Lung (tissue), 12 donors: Measurements from ENCODE around the gene GRM8. TPM values are rescaled to one million over a fixed set of nuclear protein-coding genes. Genes with fewer than 3 reads are reported as not detected.

Source experiments
- ATAC-seq: fragments of 200-7000 bp; cut with Tn5 transposase; one replicate; pipeline ENCODE4 v1.9.1; 2020; ENCODE audit warnings: moderate number of reproducible peaks; ENCODE audit not compliant: insufficient read depth, low FRiP score
- DNase-seq, 3 donors: peaks; one replicate each; pipeline ENCODE4 v3.0.0-alpha.2; 2013 to 2017
- H3K27ac ChIP-seq, 2 donors: one replicate each; pipeline ENCODE4 v1.5.1; 2013; ENCODE audit warnings: mild to moderate bottlenecking in 2 of 2, moderate library complexity in 2 of 2, control low read depth in 1 of 2, inconsistent platforms in 1 of 2, low read depth in 1 of 2, low read length in 1 of 2
- H3K27me3 ChIP-seq, 3 donors: one replicate each; pipeline ENCODE4 v1.5.1; 2013; ENCODE audit warnings: low read length in 2 of 3; ENCODE audit not compliant: control insufficient read depth in 3 of 3, insufficient read depth in 3 of 3
- H3K36me3 ChIP-seq, 4 donors: one replicate each; pipeline ENCODE4 v1.5.1; 2013; ENCODE audit warnings: low read length in 4 of 4, mild to moderate bottlenecking in 1 of 4, moderate library complexity in 1 of 4; ENCODE audit not compliant: control insufficient read depth in 4 of 4, insufficient read depth in 4 of 4
- H3K4me1 ChIP-seq, 5 donors: one replicate each; pipeline ENCODE4 v1.5.1; 2013; ENCODE audit warnings: low read length in 5 of 5, mild to moderate bottlenecking in 2 of 5, moderate library complexity in 1 of 5; ENCODE audit not compliant: control insufficient read depth in 5 of 5, insufficient read depth in 5 of 5
- H3K4me3 ChIP-seq: one replicate; pipeline ENCODE4 v1.5.1; 2013; ENCODE audit warnings: mild to moderate bottlenecking, control low read depth, moderate library complexity
- H3K9ac ChIP-seq, 2 donors: one replicate each; pipeline ENCODE4 v1.5.1; 2013; ENCODE audit warnings: low read length in 2 of 2, control low read depth in 1 of 2; ENCODE audit not compliant: insufficient read depth in 1 of 2
- H3K9me3 ChIP-seq, 4 donors: one replicate each; pipeline ENCODE4 v1.5.1; 2013; ENCODE audit warnings: low read length in 3 of 4, mild to moderate bottlenecking in 1 of 4, moderate library complexity in 1 of 4; ENCODE audit not compliant: control insufficient read depth in 4 of 4, insufficient read depth in 3 of 4
- CTCF ChIP-seq: IDR thresholded peaks from 2 replicates; pipeline ENCODE4 v1.5.1; 2012; ENCODE audit warnings: mild to moderate bottlenecking; ENCODE audit errors: control extremely low read depth, extremely low read depth
- WGBS, 2 donors: extraction: QIAGEN DNeasy Blood & Tissue Kit; methylation state at CpG; one replicate each; pipeline ENCODE4 v1.1.7; 2013; 5-methylcytosine and 5-hydroxymethylcytosine counted together
- polyA plus RNA-seq, 2 donors: library from polyadenylated mRNA; stranded (reverse); fragments of 200-250 nt; gene quantifications; one replicate each; pipeline ENCODE4 v1.2.1, GENCODE V29; 2013
- total RNA-seq, 2 donors: library from RNA; depleted of rRNA in 1 of 2; stranded (reverse); fragments of >200 nt in 1 of 2; gene quantifications; one replicate each; pipeline ENCODE4 v1.2.1, GENCODE V29; 2014 to 2021
- donor health status: control.
- donor health status: control.
- donor health status: Bipolar disorder and iron deficiency.
- donor health status: healthy.
- donor health status: DM: yes; HTN: yes; CAD: no.

GRM8 gene
- total and polyA plus RNA-seq, 4 donors: 0.01 to 0.83 (median 0.24) TPM; not detected in 1

- 55 to 60% methylated on average over 2 of the region's 2 CpGs for WGBS, 2 donors
- Histone ChIP-seq H3K4me3 (no peak overlapping the region), H3K27ac (no peak overlapping the region), H3K36me3 (no peaks in the 10 kb centered on the region), H3K9me3 (no peaks in the 10 kb centered on the region), H3K27me3 (no peaks in the 10 kb centered on the region), H3K4me1 (no peaks in the 10 kb centered on the region), H3K9ac (no peak overlapping the region)
- ATAC-seq (no peak), DNase-seq (no peak)
- no peak for TF ChIP-seq CTCF
Measured at GRCh38 chr7:126715076-126715475, 537.7 kb downstream of the GRM8 start.

GRCh38 chr7:126702242-126703016 is 550.3 kb downstream of the GRM8 start:
- DNase-seq (no peak), ATAC-seq (no peak)
- Histone ChIP-seq H3K27ac (no peak overlapping the region), H3K36me3 (no peaks in the 10 kb centered on the region), H3K27me3 (no peaks in the 10 kb centered on the region), H3K9me3 (no peaks in the 10 kb centered on the region), H3K4me1 (no peaks in the 10 kb centered on the region), H3K9ac (no peak overlapping the region), H3K4me3 (no peak overlapping the region)
- TF ChIP-seq CTCF: no peak
- 79 to 82% methylated on average over 7 of the region's 7 CpGs for WGBS, 2 donors

GRCh38 chr7:126700807-126701604 is 551.7 kb downstream of the GRM8 start:
- peak; percentile 19 for ATAC-seq
- H3K4me3 ChIP-seq: no peak overlapping the region
- no peak overlapping the region for H3K9ac ChIP-seq
- H3K27ac ChIP-seq: no peak overlapping the region
- H3K36me3 ChIP-seq: no peaks in the 10 kb centered on the region
- H3K27me3 ChIP-seq: no peaks in the 10 kb centered on the region
- 15 to 18% methylated on average over 5 of the region's 5 CpGs for WGBS, 2 donors
- no peak for TF ChIP-seq CTCF
- DNase-seq: peak; percentile 15 to 42 (median 21)
- H3K4me1 ChIP-seq: no peaks in the 10 kb centered on the region
- no peaks in the 10 kb centered on the region for H3K9me3 ChIP-seq
